Vein endothelial cell (primary cell): ENCODE measurements around the gene BCKDHB. TPM values are rescaled to one million over a fixed set of nuclear protein-coding genes. Genes with fewer than 3 reads are reported as not detected.

ENCODE experiments used
- total RNA-seq: library from RNA; depleted of rRNA; stranded (reverse); fragments of >200 nt; gene quantifications from 2 replicates; pipeline ENCODE4 v1.2.3, GENCODE V29; 2012

BCKDHB gene
- 8.8 and 12.2 TPM in 2 replicates for total RNA-seq

GRCh38 chr6:80106418-80107235 lies at the start of gene BCKDHB:
Gene BCKDHB (plus strand): TSS chr6:80106671. CDS start chr6:80106694, 23 bp downstream.

Other genes starting within 250 kb of the BCKDHB start
- gene ELOVL4, start 159.1 kb upstream of the BCKDHB start, total RNA-seq: 0.98 and 1.4 TPM in 2 replicates
- 9.5 and 18.6 TPM in 2 replicates for gene TTK, start 102.0 kb upstream of the BCKDHB start, total RNA-seq